ENCODE measurements around the gene KRT82.

The KRT82 gene

GRCh38 chr12:52368508-52368907 is 37.6 kb downstream of the KRT82 start:
- TF ChIP-seq SIN3A (IDR thresholded peaks at IDR 0.05; ENCODE audit: borderline replicate concordance, insufficient read depth, low read length) (no peak), TAF1 (IDR thresholded peaks at IDR 0.05; ENCODE audit: borderline replicate concordance, insufficient read depth, low read length) (no peak), FOXP2 (optimal IDR thresholded peaks at IDR 0.05; ENCODE audit: borderline replicate concordance, extremely low read depth, extremely low read length, insufficient read depth) (no peak), REST (IDR thresholded peaks at IDR 0.05; ENCODE audit: insufficient read depth in 1 of 2, low read depth in 2 of 2, low read length in 2 of 2) (no peak), POLR2AphosphoS5 (IDR thresholded peaks at IDR 0.05; ENCODE audit: low read depth, low read length) (no peak)

GRCh38 chr12:52367876-52368275 is 38.3 kb downstream of the KRT82 start:
- no peak for TF ChIP-seq SIN3A (IDR thresholded peaks at IDR 0.05; ENCODE audit: borderline replicate concordance, insufficient read depth, low read length)
- TF ChIP-seq REST (IDR thresholded peaks at IDR 0.05; ENCODE audit: insufficient read depth in 1 of 2, low read depth in 2 of 2, low read length in 2 of 2), result no peak
- no peak for TF ChIP-seq POLR2AphosphoS5 (IDR thresholded peaks at IDR 0.05; ENCODE audit: low read depth, low read length)
- TF ChIP-seq TAF1 (IDR thresholded peaks at IDR 0.05; ENCODE audit: borderline replicate concordance, insufficient read depth, low read length), result no peak
- TF ChIP-seq FOXP2 (optimal IDR thresholded peaks at IDR 0.05; ENCODE audit: borderline replicate concordance, extremely low read depth, extremely low read length, insufficient read depth), result no peak

GRCh38 chr12:52366738-52367485 is 39.2 kb downstream of the KRT82 start, which contains the start of gene KRT85:
Gene KRT85 (minus strand): TSS chr12:52367481. CDS start chr12:52367405, 76 bp downstream.
- TF ChIP-seq POLR2AphosphoS5 (IDR thresholded peaks at IDR 0.05; ENCODE audit: low read depth, low read length), result no peak
- no peak for TF ChIP-seq TAF1 (IDR thresholded peaks at IDR 0.05; ENCODE audit: borderline replicate concordance, insufficient read depth, low read length)
- no peak for TF ChIP-seq SIN3A (IDR thresholded peaks at IDR 0.05; ENCODE audit: borderline replicate concordance, insufficient read depth, low read length)
- TF ChIP-seq REST (IDR thresholded peaks at IDR 0.05; ENCODE audit: insufficient read depth in 1 of 2, low read depth in 2 of 2, low read length in 2 of 2), result no peak
- no peak for TF ChIP-seq FOXP2 (optimal IDR thresholded peaks at IDR 0.05; ENCODE audit: borderline replicate concordance, extremely low read depth, extremely low read length, insufficient read depth)

- TF ChIP-seq TAF1 (IDR thresholded peaks at IDR 0.05; ENCODE audit: borderline replicate concordance, insufficient read depth, low read length) (no peak), SIN3A (IDR thresholded peaks at IDR 0.05; ENCODE audit: borderline replicate concordance, insufficient read depth, low read length) (no peak), POLR2AphosphoS5 (IDR thresholded peaks at IDR 0.05; ENCODE audit: low read depth, low read length) (no peak), FOXP2 (optimal IDR thresholded peaks at IDR 0.05; ENCODE audit: borderline replicate concordance, extremely low read depth, extremely low read length, insufficient read depth) (no peak), REST (IDR thresholded peaks at IDR 0.05; ENCODE audit: insufficient read depth in 1 of 2, low read depth in 2 of 2, low read length in 2 of 2) (no peak)
Observed at GRCh38 chr12:52364901-52365489, 41.1 kb downstream of the KRT82 start.
